PC-3 (cell line): ENCODE measurements around the gene ARPIN.

ENCODE experiments used
- EZH2 ChIP-seq: fragments of 300-600 bp; sonication (generic); IDR thresholded peaks from one replicate; pipeline ENCODE4 v1.6.1; 2017; ENCODE audit warnings: antibody characterized with exemption, mild to moderate bottlenecking, low read length; ENCODE audit not compliant: unreplicated experiment
- TF ChIP-seq, protein P1 (sequence below): fragments of 300-600 bp; sonication (generic); conservative IDR thresholded peaks from 2 replicates; pipeline ENCODE4 v1.5.1; 2017; ENCODE audit warnings: antibody characterized with exemption, low read depth, mild to moderate bottlenecking, low read length

- TF ChIP-seq, protein P1, sequence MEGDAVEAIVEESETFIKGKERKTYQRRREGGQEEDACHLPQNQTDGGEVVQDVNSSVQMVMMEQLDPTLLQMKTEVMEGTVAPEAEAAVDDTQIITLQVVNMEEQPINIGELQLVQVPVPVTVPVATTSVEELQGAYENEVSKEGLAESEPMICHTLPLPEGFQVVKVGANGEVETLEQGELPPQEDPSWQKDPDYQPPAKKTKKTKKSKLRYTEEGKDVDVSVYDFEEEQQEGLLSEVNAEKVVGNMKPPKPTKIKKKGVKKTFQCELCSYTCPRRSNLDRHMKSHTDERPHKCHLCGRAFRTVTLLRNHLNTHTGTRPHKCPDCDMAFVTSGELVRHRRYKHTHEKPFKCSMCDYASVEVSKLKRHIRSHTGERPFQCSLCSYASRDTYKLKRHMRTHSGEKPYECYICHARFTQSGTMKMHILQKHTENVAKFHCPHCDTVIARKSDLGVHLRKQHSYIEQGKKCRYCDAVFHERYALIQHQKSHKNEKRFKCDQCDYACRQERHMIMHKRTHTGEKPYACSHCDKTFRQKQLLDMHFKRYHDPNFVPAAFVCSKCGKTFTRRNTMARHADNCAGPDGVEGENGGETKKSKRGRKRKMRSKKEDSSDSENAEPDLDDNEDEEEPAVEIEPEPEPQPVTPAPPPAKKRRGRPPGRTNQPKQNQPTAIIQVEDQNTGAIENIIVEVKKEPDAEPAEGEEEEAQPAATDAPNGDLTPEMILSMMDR: no peak
- TF ChIP-seq EZH2: no peak
Measured at GRCh38 chr15:89910891-89911626, 1.7 kb downstream of the ARPIN start.
